Measurements from ENCODE around the gene QSOX2.

The QSOX2 gene

GRCh38 chr9:136285501-136286358 is 40.1 kb upstream of the QSOX2 start:
- H3K4me3 ChIP-seq (ENCODE audit: low read depth, low read length): no peak overlapping the region
- DNase-seq (ENCODE audit: low read depth): no peak
- TF ChIP-seq CTCF (IDR thresholded peaks at IDR 0.05; ENCODE audit: control insufficient read depth, extremely low read depth, insufficient read depth): no peak

GRCh38 chr9:136284951-136285350 is 39.3 kb upstream of the QSOX2 start:
- no peak for TF ChIP-seq CTCF (IDR thresholded peaks at IDR 0.05; ENCODE audit: control insufficient read depth, extremely low read depth, insufficient read depth)
- DNase-seq (ENCODE audit: low read depth): no peak
- H3K4me3 ChIP-seq (ENCODE audit: low read depth, low read length): no peak overlapping the region

DNA sequence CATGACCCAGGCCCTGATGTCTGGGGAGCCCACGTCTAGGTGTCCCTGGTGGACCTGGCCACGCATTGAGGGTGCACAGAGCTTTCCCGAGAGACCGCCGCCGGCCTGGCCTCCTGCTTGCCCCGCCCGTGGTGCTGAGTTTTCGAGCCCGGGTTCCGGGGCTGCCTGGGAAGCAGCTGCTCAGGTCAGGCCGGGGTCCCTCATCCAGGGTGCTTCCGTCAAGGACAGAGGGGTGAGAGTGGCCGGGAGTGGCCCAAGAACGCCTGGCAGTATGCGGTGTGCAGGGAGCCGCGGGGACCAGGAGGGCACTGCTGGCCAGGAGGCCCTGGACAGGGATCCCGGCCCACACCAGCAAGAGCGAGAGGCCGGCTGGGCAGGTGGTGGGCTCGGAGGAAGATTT is 38.7 kb upstream of the QSOX2 start:
- TF ChIP-seq CTCF (IDR thresholded peaks at IDR 0.05; ENCODE audit: control insufficient read depth, extremely low read depth, insufficient read depth): no peak
- DNase-seq (ENCODE audit: low read depth): no peak
- no peak overlapping the region for H3K4me3 ChIP-seq (ENCODE audit: low read depth, low read length)

GRCh38 chr9:136283291-136284235 is 38.0 kb upstream of the QSOX2 start:
- peak; percentile 99 for TF ChIP-seq CTCF (IDR thresholded peaks at IDR 0.05; ENCODE audit: control insufficient read depth, extremely low read depth, insufficient read depth)
- DNase-seq (ENCODE audit: low read depth): no peak
- H3K4me3 ChIP-seq (ENCODE audit: low read depth, low read length): no peak overlapping the region

DNA sequence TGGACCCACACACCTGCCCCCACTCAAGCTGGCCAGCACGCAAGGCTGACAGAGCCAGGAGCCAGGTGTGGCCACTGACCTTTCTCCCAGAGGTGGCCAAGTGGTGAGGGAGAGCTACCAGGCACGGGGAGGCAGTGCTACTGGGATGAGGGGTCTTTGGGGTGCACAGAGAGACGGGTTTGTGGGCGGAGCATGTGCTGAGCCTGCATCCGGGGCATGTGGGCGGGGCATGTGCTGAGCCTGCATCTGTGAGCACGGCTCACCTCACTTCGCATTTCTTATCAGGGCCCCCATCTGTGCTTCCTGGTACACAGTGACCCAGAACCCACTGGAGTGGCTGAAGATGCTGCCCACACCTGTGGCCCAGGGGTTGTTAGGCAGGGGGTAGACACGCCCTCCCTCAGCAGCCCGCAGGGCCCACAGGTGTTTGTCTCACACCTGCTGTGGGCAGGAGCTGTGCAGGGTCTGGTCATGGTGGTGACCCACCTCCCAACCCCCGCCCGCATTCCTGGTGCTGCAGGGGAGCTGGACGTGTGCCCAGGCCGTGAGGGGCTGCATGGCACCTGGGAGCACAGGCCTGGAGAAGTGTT is 36.8 kb upstream of the QSOX2 start:
- no peak for TF ChIP-seq CTCF (IDR thresholded peaks at IDR 0.05; ENCODE audit: control insufficient read depth, extremely low read depth, insufficient read depth)
- H3K4me3 ChIP-seq (ENCODE audit: low read depth, low read length): no peak overlapping the region
- DNase-seq (ENCODE audit: low read depth): no peak

- no peak overlapping the region for H3K4me3 ChIP-seq (ENCODE audit: low read depth, low read length)
- DNase-seq (ENCODE audit: low read depth): no peak
Observed at GRCh38 chr9:136281421-136282271, 36.0 kb upstream of the QSOX2 start.

More at GRCh38 chr9:136281421-136282271, 36.0 kb upstream of the QSOX2 start:
- TF ChIP-seq CTCF (IDR thresholded peaks at IDR 0.05; ENCODE audit: control insufficient read depth, extremely low read depth, insufficient read depth): no peak
